HCT116 (cell line): ENCODE results near the gene NCAN. TPM values are rescaled to one million over a fixed set of nuclear protein-coding genes. Genes with fewer than 3 reads are reported as not detected.
A peak's percentile ranks its signal among the peaks of the same experiment; 100 is the strongest.

Experiments used
- ATAC-seq: fragments of 200-7000 bp; cut with Tn5 transposase; 2 replicates; pipeline ENCODE4 v1.9.1; 2020; ENCODE audit warnings: mild to moderate bottlenecking, moderate library complexity
- BruUV-seq: library from RNA; stranded (reverse); fragments of 400-500 nt; replicated peaks from 2 replicates; lab custom pipeline; 2021; lab: Mats Ljungman, UMichigan
- CTCF ChIA-PET: fragments of 300-600 bp; sonication (Branson Sonifier 250); formaldehyde crosslinking; loops from one replicate; lab custom pipeline; 2021; ENCODE audit warnings: antibody characterized with exemption; lab: Charles Lee
- POLR2A ChIA-PET: fragments of 300-600, 350-600 bp; sonication (Branson Sonifier 250); formaldehyde crosslinking; loops from one replicate; lab custom pipeline; 2021; ENCODE audit warnings: antibody characterized with exemption; lab: Charles Lee
- RAD21 ChIA-PET, 2 experiments: fragments of 300-600 bp; sonication (Branson Sonifier 250); formaldehyde crosslinking; loops; one replicate each; lab custom pipeline; 2023; ENCODE audit warnings: low total read pairs in 2 of 2; ENCODE audit not compliant: uncharacterized antibody in 2 of 2, unreplicated experiment in 2 of 2, low non-redundant PET in 1 of 2; lab: Charles Lee
- DNase-seq: peaks from one replicate; pipeline ENCODE4 v3.0.0-alpha.2; 2010; ENCODE audit warnings: low read depth, low spot score
- H2AFZ ChIP-seq: fragments of 200-600 bp; shearing (Covaris generic), sonication (generic); 2 replicates; pipeline ENCODE4 v1.6.1; 2017; ENCODE audit warnings: low read depth, mixed run types, mixed read lengths, antibody characterized with exemption, low read length; ENCODE audit not compliant: poor library complexity, severe bottlenecking
- H3K27ac ChIP-seq: 2 replicates; pipeline ENCODE4 v1.5.1; 2012; ENCODE audit warnings: low read depth, low read length
- H3K27me3 ChIP-seq: fragments of 200-600 bp; sonication (generic); 2 replicates; pipeline ENCODE4 v1.6.1; 2016; ENCODE audit warnings: mixed run types, low read length, mixed read lengths; ENCODE audit not compliant: insufficient read depth
- H3K36me3 ChIP-seq, 2 experiments: fragments of 200-500 bp in 1 of 2; fragments of 200-600 bp in 1 of 2; sonication (Bioruptor generic) in 1 of 2; sonication (generic) in 1 of 2; 2 replicates each; pipeline versions ENCODE4 v1.5.1 to v1.6.1; 2014 to 2016; ENCODE audit warnings: low read length in 2 of 2, inconsistent platforms in 1 of 2, mixed read lengths in 1 of 2, mixed run types in 1 of 2; ENCODE audit not compliant: insufficient read depth in 2 of 2, control insufficient read depth in 1 of 2
- H3K4me1 ChIP-seq, 2 experiments: fragments of 200-600 bp in 1 of 2; sonication (generic) in 1 of 2; 2 replicates each; pipeline versions ENCODE4 v1.5.1 to v1.6.1; 2012 to 2017; ENCODE audit warnings: low read length in 2 of 2, inconsistent platforms in 1 of 2, mild to moderate bottlenecking in 1 of 2, mixed read lengths in 1 of 2, mixed run types in 1 of 2, moderate library complexity in 1 of 2; ENCODE audit not compliant: insufficient read depth in 2 of 2, control insufficient read depth in 1 of 2
- H3K4me2 ChIP-seq: fragments of 200-600 bp; sonication (generic); 2 replicates; pipeline ENCODE4 v1.6.1; 2017; ENCODE audit warnings: mixed run types, low read length, mixed read lengths
- H3K4me3 ChIP-seq, 2 experiments: fragments of 200-600 bp in 1 of 2; sonication (generic) in 1 of 2; replicated peaks in 1 of 2; 2 replicates each; pipeline ENCODE4 v1.5.1; 2011 to 2016; ENCODE audit warnings: low read length in 2 of 2, control low read depth in 1 of 2, low read depth in 1 of 2, mild to moderate bottlenecking in 1 of 2, mixed read lengths in 1 of 2, mixed run types in 1 of 2
- H3K79me2 ChIP-seq: fragments of 200-600 bp; sonication (generic); 2 replicates; pipeline ENCODE4 v1.6.1; 2017; ENCODE audit warnings: mild to moderate bottlenecking, mixed run types, low read length, moderate library complexity, mixed read lengths; ENCODE audit not compliant: insufficient read depth
- H3K9ac ChIP-seq: fragments of 200-600 bp; sonication (generic); 2 replicates; pipeline ENCODE4 v1.6.1; 2016; ENCODE audit warnings: low read length, mixed read lengths
- H3K9me2 ChIP-seq: fragments of 200-600 bp; sonication (generic), shearing (Covaris generic); 2 replicates; pipeline ENCODE4 v1.6.1; 2017; ENCODE audit warnings: mixed run types, mild to moderate bottlenecking, moderate library complexity; ENCODE audit not compliant: insufficient read depth
- H3K9me3 ChIP-seq, 2 experiments: fragments of 200-500 bp in 1 of 2; fragments of 200-600 bp in 1 of 2; sonication (Bioruptor generic) in 1 of 2; sonication (generic) in 1 of 2; 2 replicates each; pipeline ENCODE4 v1.6.1; 2014 to 2017; ENCODE audit warnings: low read length in 2 of 2, mixed read lengths in 2 of 2, inconsistent platforms in 1 of 2, low read depth in 1 of 2, mild to moderate bottlenecking in 1 of 2, mixed run types in 1 of 2, moderate library complexity in 1 of 2; ENCODE audit not compliant: control insufficient read depth in 1 of 2, insufficient read depth in 1 of 2
- H4K20me1 ChIP-seq: fragments of 200-600 bp; sonication (generic), shearing (Covaris generic); 2 replicates; pipeline ENCODE4 v1.6.1; 2017; ENCODE audit warnings: mixed run types, mild to moderate bottlenecking, moderate library complexity; ENCODE audit not compliant: insufficient read depth
- CEBPB ChIP-seq: IDR thresholded peaks from 2 replicates; pipeline ENCODE4 v1.6.1; 2012; ENCODE audit warnings: low read depth
- EZH2 ChIP-seq: fragments of 200-600 bp; sonication (generic); IDR thresholded peaks from 2 replicates; pipeline ENCODE4 v1.6.1; 2017; ENCODE audit warnings: antibody characterized with exemption, mixed run types
- POLR2A ChIP-seq: IDR thresholded peaks from 2 replicates; pipeline ENCODE4 v1.7.0; 2011; ENCODE audit warnings: borderline replicate concordance; ENCODE audit not compliant: insufficient read depth, insufficient read length; ENCODE audit errors: extremely low read depth
- POLR2AphosphoS5 ChIP-seq: IDR thresholded peaks from 2 replicates; pipeline ENCODE4 v1.6.1; 2011; ENCODE audit warnings: mild to moderate bottlenecking, low read depth, low read length, moderate library complexity
- RAD21 ChIP-seq: IDR thresholded peaks from 2 replicates; pipeline ENCODE4 v1.6.1; 2012; ENCODE audit warnings: low read depth, mild to moderate bottlenecking
- SRF ChIP-seq: IDR thresholded peaks from 2 replicates; pipeline ENCODE4 v1.6.1; 2012; ENCODE audit warnings: low read depth
- intact Hi-C: fragments of 100-400 bp; cut with micrococcal nuclease; formaldehyde crosslinking; loops from 2 replicates; pipeline ENCODE4 v1.10.0; 2022
- total RNA-seq: library from RNA; stranded (reverse); gene quantifications from one replicate; pipeline ENCODE4 v1.2.1, GENCODE V29; 2021; ENCODE audit not compliant: unreplicated experiment
- TF ChIP-seq, protein P1 (sequence below), 3 experiments: fragments of 200-600 bp in 1 of 3; sonication (generic) in 1 of 3; IDR thresholded peaks in 2 of 3; conservative IDR thresholded peaks in 1 of 3; 2 replicates each; pipeline ENCODE4 v1.5.1; 2012 to 2017; ENCODE audit warnings: low read depth in 2 of 3, low read length in 2 of 3, antibody characterized with exemption in 1 of 3, borderline replicate concordance in 1 of 3, control low read depth in 1 of 3, mild to moderate bottlenecking in 1 of 3, mixed read lengths in 1 of 3, mixed run types in 1 of 3, moderate library complexity in 1 of 3; ENCODE audit not compliant: insufficient read depth in 1 of 3
- TF ChIP-seq, protein P2 (sequence below): IDR thresholded peaks from 2 replicates; pipeline ENCODE4 v1.6.1; 2012
- TF ChIP-seq, protein P3 (sequence below): IDR thresholded peaks from 2 replicates; pipeline ENCODE4 v1.6.1; 2012; ENCODE audit warnings: low read depth
- TF ChIP-seq, protein P4 (sequence below): IDR thresholded peaks from 2 replicates; pipeline ENCODE4 v1.6.1; 2012

Gene NCAN
- total RNA-seq, 1 experiment from 2014 or later: 0.07 TPM

DNA sequence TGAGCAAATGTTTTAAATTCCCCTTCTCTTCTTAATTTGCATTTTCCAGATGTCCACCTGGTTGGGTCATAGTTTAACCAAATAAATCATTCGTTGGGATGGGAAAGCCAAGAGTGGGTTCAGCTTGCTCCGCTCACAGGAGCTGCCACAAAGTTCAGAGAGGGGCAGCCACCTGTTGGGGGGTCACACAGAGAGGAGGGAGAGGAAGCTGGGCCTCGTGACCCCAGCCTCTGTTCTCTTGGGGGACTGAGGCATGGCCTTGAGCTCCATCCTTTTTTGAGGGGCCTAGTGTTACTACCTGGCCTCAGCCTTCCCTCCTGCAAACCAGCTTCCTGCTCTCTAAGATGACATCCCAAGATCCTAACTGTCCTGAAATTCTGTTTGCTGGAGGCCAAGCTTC is 44.1 kb upstream of the NCAN start:
- Histone ChIP-seq H3K4me3 (no peak overlapping the region), H3K36me3 (no peaks in the 10 kb centered on the region), H3K4me1 (peaks cover 9 to 10% of the 10 kb centered on the region in 2 experiments; a peak in 3 of 4 replicates), H3K9ac (no peak overlapping the region), H3K27me3 (no peaks in the 10 kb centered on the region), H3K9me3 (no peaks in the 10 kb centered on the region), H4K20me1 (no peaks in the 10 kb centered on the region), H3K9me2 (no peaks in the 10 kb centered on the region), H3K27ac (no peak overlapping the region), H3K79me2 (no peaks in the 10 kb centered on the region), H3K4me2 (no peak overlapping the region), H2AFZ (no peak overlapping the region)
- no peak for TF ChIP-seq RAD21
- TF ChIP-seq, protein P1, sequence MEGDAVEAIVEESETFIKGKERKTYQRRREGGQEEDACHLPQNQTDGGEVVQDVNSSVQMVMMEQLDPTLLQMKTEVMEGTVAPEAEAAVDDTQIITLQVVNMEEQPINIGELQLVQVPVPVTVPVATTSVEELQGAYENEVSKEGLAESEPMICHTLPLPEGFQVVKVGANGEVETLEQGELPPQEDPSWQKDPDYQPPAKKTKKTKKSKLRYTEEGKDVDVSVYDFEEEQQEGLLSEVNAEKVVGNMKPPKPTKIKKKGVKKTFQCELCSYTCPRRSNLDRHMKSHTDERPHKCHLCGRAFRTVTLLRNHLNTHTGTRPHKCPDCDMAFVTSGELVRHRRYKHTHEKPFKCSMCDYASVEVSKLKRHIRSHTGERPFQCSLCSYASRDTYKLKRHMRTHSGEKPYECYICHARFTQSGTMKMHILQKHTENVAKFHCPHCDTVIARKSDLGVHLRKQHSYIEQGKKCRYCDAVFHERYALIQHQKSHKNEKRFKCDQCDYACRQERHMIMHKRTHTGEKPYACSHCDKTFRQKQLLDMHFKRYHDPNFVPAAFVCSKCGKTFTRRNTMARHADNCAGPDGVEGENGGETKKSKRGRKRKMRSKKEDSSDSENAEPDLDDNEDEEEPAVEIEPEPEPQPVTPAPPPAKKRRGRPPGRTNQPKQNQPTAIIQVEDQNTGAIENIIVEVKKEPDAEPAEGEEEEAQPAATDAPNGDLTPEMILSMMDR (IDR thresholded peaks at IDR 0.05 in 2 of 3, conservative IDR thresholded peaks at IDR 0.05 in 1 of 3; ENCODE audit: borderline replicate concordance in 1 of 3, insufficient read depth in 1 of 3, low read depth in 2 of 3, low read length in 2 of 3): no peak
- no peak for ATAC-seq
- no peak for DNase-seq
- intact Hi-C loops: no loop called here
- ChIA-PET RAD21 (no interaction called here), CTCF (no interaction called here), POLR2A (no interaction called here)
- BruUV-seq: TSS peak; percentile 31

DNA sequence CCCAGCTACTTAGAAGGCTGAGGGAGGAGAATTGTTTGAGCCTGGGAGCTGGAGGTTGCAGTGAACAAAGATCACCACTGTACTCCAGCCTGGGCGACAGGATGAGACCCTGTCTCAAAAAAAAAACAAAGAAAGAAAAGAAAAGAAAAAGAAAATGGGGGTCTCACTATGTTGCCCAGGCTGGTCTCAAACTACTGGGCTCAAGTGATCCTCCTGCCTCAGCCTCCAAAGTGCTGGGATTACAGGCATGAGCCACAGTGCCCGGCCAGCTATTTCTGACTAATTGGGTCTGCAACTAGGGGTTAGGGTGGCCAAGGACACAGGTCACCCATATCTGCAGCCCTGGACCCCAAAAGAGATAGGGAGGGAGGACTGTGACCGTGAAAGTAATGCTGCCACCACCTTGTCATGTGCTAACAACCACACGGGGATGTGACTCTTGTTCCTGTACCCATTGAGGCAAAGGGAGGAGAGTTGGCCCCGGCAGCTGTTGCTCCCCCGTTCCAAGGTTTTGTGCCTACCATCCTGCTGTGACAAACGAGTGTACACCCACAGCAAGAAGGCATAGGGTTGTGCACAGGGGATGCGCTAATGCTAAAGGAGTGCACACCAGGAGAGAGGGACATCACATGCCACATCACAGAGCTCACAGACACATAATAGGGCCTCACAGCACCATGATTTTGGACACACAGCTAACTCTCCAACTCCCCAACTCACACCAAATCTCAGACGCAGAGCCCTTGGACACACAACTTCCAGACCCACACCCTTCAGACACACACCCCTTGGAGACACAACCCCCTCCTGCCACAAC is 42.3 kb upstream of the NCAN start:
- DNase-seq: no peak
- no TSS peak for BruUV-seq
- H3K27me3 ChIP-seq: no peaks in the 10 kb centered on the region
- H3K9me2 ChIP-seq: no peaks in the 10 kb centered on the region
- H3K4me1 ChIP-seq: peaks cover 9 to 10% of the 10 kb centered on the region in 2 experiments; a peak in 3 of 4 replicates
- TF ChIP-seq CEBPB (no peak), POLR2AphosphoS5 (no peak), POLR2A (no peak), SRF (no peak), EZH2 (no peak)
- TF ChIP-seq, protein P2, sequence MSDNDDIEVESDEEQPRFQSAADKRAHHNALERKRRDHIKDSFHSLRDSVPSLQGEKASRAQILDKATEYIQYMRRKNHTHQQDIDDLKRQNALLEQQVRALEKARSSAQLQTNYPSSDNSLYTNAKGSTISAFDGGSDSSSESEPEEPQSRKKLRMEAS: no peak
- TF ChIP-seq, protein P3, sequence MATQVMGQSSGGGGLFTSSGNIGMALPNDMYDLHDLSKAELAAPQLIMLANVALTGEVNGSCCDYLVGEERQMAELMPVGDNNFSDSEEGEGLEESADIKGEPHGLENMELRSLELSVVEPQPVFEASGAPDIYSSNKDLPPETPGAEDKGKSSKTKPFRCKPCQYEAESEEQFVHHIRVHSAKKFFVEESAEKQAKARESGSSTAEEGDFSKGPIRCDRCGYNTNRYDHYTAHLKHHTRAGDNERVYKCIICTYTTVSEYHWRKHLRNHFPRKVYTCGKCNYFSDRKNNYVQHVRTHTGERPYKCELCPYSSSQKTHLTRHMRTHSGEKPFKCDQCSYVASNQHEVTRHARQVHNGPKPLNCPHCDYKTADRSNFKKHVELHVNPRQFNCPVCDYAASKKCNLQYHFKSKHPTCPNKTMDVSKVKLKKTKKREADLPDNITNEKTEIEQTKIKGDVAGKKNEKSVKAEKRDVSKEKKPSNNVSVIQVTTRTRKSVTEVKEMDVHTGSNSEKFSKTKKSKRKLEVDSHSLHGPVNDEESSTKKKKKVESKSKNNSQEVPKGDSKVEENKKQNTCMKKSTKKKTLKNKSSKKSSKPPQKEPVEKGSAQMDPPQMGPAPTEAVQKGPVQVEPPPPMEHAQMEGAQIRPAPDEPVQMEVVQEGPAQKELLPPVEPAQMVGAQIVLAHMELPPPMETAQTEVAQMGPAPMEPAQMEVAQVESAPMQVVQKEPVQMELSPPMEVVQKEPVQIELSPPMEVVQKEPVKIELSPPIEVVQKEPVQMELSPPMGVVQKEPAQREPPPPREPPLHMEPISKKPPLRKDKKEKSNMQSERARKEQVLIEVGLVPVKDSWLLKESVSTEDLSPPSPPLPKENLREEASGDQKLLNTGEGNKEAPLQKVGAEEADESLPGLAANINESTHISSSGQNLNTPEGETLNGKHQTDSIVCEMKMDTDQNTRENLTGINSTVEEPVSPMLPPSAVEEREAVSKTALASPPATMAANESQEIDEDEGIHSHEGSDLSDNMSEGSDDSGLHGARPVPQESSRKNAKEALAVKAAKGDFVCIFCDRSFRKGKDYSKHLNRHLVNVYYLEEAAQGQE: no peak
- TF ChIP-seq, protein P4, sequence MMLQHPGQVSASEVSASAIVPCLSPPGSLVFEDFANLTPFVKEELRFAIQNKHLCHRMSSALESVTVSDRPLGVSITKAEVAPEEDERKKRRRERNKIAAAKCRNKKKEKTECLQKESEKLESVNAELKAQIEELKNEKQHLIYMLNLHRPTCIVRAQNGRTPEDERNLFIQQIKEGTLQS: no peak
- no peak overlapping the region for H2AFZ ChIP-seq
- POLR2A ChIA-PET: no interaction called here
- no peak overlapping the region for H3K9ac ChIP-seq
- CTCF ChIA-PET: no interaction called here
- intact Hi-C loops: no loop called here
- no peaks in the 10 kb centered on the region for H4K20me1 ChIP-seq
- H3K79me2 ChIP-seq: no peaks in the 10 kb centered on the region
- H3K9me3 ChIP-seq: no peaks in the 10 kb centered on the region
- H3K27ac ChIP-seq: no peak overlapping the region
- no peak overlapping the region for H3K4me3 ChIP-seq
- RAD21 ChIA-PET: no interaction called here
- H3K4me2 ChIP-seq: no peak overlapping the region
- no peak for ATAC-seq
- no peaks in the 10 kb centered on the region for H3K36me3 ChIP-seq
